ENCODE data around the gene ENTPD2. TPM values are rescaled to one million over a fixed set of nuclear protein-coding genes. Genes with fewer than 3 reads are reported as not detected.

ENTPD2 gene
- total and polyA plus RNA-seq, 9 of the 15 experiments (the other 6 are each of a cell fraction or from before 2014, with no cell fraction given): 0.04 to 0.60 (median 0.14) TPM; not detected in 4

DNA sequence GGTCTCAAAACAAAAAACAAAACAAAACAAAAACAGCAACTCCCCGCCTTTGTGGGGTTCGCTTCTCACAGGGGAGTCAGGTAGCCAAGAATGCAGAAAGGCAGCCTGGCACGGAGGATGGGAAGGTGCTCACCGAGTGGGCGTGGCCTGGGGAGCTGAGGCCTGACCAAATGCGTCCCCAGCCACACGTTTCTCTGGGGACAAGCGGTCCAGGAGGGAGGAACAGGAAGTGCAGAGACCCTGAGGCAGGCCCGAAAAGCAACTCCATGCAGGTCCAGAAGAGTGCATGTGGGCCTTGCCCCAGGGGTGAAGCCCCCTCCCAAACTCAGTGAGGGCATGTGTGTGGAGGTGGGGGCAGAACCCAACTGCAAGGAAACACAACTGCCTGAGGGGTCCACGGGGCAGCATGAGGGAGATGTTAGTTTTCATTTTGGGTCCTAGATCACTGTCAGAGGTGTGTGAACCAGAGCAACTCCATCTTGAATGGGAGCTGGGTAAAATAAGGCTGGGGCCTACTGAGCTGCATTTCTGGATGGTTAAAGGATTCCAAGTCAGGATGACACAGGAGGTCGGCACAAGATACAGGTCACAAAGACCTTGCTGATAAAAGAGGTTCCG lies 20.9 kb upstream of the ENTPD2 start (continued):
- no peak for TF ChIP-seq NR2C2 (CRISPR knock-in tag; IDR thresholded peaks at IDR 0.05)
- peak; percentile 84 for TF ChIP-seq NR2C2 (tag; IDR thresholded peaks at IDR 0.05)
- TF ChIP-seq ZBTB7A (IDR thresholded peaks at IDR 0.05; ENCODE audit: borderline replicate concordance, control insufficient read depth, low read depth, low read length): peak; percentile 11; the same call in 1 of the 2 replicates
- TF ChIP-seq ZNF668 (CRISPR knock-in tag; IDR thresholded peaks at IDR 0.05): peak; percentile 98
- TF ChIP-seq ERF (CRISPR knock-in tag; IDR thresholded peaks at IDR 0.05): peak; percentile 100
- no peak for TF ChIP-seq ATF1 (CRISPR knock-in tag; IDR thresholded peaks at IDR 0.05)
- peak; percentile 84 for TF ChIP-seq ATF1 (tag; IDR thresholded peaks at IDR 0.05)
- TF ChIP-seq ZNF695 (CRISPR knock-in tag; IDR thresholded peaks at IDR 0.05): peak; percentile 94
- peak; percentile 85 for TF ChIP-seq ELF2 (CRISPR knock-in tag; IDR thresholded peaks at IDR 0.05)
- TF ChIP-seq FOXA3 (CRISPR knock-in tag; conservative IDR thresholded peaks at IDR 0.05 in 1 of 2, IDR thresholded peaks at IDR 0.05 in 1 of 2): peak in 1 of 2 experiments; percentile 71; a peak in 2 of 4 replicates
- TF ChIP-seq TAF15 (IDR thresholded peaks at IDR 0.05; ENCODE audit: low read depth, low read length): no peak
- peak; percentile 94 for TF ChIP-seq ZNF75A (CRISPR knock-in tag; IDR thresholded peaks at IDR 0.05)
- TF ChIP-seq, protein P1, sequence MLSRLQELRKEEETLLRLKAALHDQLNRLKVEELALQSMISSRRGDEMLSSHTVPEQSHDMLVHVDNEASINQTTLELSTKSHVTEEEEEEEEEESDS (CRISPR knock-in tag; IDR thresholded peaks at IDR 0.05): peak; percentile 76
- TF ChIP-seq, protein P2, sequence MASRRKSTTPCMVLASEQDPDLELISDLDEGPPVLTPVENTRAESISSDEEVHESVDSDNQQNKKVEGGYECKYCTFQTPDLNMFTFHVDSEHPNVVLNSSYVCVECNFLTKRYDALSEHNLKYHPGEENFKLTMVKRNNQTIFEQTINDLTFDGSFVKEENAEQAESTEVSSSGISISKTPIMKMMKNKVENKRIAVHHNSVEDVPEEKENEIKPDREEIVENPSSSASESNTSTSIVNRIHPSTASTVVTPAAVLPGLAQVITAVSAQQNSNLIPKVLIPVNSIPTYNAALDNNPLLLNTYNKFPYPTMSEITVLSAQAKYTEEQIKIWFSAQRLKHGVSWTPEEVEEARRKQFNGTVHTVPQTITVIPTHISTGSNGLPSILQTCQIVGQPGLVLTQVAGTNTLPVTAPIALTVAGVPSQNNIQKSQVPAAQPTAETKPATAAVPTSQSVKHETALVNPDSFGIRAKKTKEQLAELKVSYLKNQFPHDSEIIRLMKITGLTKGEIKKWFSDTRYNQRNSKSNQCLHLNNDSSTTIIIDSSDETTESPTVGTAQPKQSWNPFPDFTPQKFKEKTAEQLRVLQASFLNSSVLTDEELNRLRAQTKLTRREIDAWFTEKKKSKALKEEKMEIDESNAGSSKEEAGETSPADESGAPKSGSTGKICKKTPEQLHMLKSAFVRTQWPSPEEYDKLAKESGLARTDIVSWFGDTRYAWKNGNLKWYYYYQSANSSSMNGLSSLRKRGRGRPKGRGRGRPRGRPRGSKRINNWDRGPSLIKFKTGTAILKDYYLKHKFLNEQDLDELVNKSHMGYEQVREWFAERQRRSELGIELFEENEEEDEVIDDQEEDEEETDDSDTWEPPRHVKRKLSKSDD (conservative IDR thresholded peaks at IDR 0.05; ENCODE audit: low read length): no peak
- TF ChIP-seq NR2F6 (CRISPR knock-in tag; IDR thresholded peaks at IDR 0.05): peak; percentile 94
- peak; percentile 90 for TF ChIP-seq ZNF785 (CRISPR knock-in tag; IDR thresholded peaks at IDR 0.05)
- TF ChIP-seq, protein P3, sequence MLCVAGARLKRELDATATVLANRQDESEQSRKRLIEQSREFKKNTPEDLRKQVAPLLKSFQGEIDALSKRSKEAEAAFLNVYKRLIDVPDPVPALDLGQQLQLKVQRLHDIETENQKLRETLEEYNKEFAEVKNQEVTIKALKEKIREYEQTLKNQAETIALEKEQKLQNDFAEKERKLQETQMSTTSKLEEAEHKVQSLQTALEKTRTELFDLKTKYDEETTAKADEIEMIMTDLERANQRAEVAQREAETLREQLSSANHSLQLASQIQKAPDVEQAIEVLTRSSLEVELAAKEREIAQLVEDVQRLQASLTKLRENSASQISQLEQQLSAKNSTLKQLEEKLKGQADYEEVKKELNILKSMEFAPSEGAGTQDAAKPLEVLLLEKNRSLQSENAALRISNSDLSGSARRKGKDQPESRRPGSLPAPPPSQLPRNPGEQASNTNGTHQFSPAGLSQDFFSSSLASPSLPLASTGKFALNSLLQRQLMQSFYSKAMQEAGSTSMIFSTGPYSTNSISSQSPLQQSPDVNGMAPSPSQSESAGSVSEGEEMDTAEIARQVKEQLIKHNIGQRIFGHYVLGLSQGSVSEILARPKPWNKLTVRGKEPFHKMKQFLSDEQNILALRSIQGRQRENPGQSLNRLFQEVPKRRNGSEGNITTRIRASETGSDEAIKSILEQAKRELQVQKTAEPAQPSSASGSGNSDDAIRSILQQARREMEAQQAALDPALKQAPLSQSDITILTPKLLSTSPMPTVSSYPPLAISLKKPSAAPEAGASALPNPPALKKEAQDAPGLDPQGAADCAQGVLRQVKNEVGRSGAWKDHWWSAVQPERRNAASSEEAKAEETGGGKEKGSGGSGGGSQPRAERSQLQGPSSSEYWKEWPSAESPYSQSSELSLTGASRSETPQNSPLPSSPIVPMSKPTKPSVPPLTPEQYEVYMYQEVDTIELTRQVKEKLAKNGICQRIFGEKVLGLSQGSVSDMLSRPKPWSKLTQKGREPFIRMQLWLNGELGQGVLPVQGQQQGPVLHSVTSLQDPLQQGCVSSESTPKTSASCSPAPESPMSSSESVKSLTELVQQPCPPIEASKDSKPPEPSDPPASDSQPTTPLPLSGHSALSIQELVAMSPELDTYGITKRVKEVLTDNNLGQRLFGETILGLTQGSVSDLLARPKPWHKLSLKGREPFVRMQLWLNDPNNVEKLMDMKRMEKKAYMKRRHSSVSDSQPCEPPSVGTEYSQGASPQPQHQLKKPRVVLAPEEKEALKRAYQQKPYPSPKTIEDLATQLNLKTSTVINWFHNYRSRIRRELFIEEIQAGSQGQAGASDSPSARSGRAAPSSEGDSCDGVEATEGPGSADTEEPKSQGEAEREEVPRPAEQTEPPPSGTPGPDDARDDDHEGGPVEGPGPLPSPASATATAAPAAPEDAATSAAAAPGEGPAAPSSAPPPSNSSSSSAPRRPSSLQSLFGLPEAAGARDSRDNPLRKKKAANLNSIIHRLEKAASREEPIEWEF (CRISPR knock-in tag; IDR thresholded peaks at IDR 0.05): peak; percentile 99
- 0 out of 2 replicates have a peak, but pooled peaks have one; percentile 19 for TF ChIP-seq ZBTB2 (IDR thresholded peaks at IDR 0.05)
- no peak for TF ChIP-seq HLTF (IDR thresholded peaks at IDR 0.05)
- no peak for TF ChIP-seq ZFP30 (CRISPR knock-in tag; IDR thresholded peaks at IDR 0.05; ENCODE audit: borderline replicate concordance)

Data from K562 (cell line).